SK-N-SH (cell line): ENCODE data around the gene CCDC185. TPM values are rescaled to one million over a fixed set of nuclear protein-coding genes. Genes with fewer than 3 reads are reported as not detected.

Experiments
- CTCF ChIA-PET: fragments of 300-600, 350-600 bp; formaldehyde crosslinking; extraction: SDS; loops from one replicate; lab custom pipeline; 2021; lab: Yijun Ruan, JAX
- POLR2A ChIA-PET: fragments of 350-600 bp; sonication (Branson Sonifier 250); formaldehyde crosslinking; extraction: SDS; loops from one replicate; lab custom pipeline; 2020; ENCODE audit warnings: antibody characterized with exemption, inconsistent platforms; lab: Yijun Ruan, JAX
- DNase-seq: peaks from one replicate; pipeline ENCODE4 v3.0.0; 2012
- H2AFZ ChIP-seq: fragments of 200-600 bp; sonication (generic); 2 replicates; pipeline ENCODE4 v1.8.1; 2016; ENCODE audit warnings: antibody characterized with exemption, mild to moderate bottlenecking, low read depth
- H3F3A ChIP-seq: fragments of 200-600 bp; sonication (generic); replicated peaks from 2 replicates; pipeline ENCODE3; 2016; ENCODE audit warnings: antibody characterized with exemption, mild to moderate bottlenecking; ENCODE audit not compliant: insufficient read depth
- H3K27ac ChIP-seq, 2 experiments: fragments of 200-500 bp in 1 of 2; fragments of 200-600 bp in 1 of 2; sonication (Bioruptor generic) in 1 of 2; sonication (generic), shearing (Covaris generic) in 1 of 2; 2 replicates each; pipeline versions ENCODE4 v1.5.1 to v1.6.1; 2014 to 2016; ENCODE audit warnings: low read depth in 2 of 2, inconsistent platforms in 1 of 2, low read length in 1 of 2, mild to moderate bottlenecking in 1 of 2, mixed read lengths in 1 of 2
- H3K27me3 ChIP-seq: fragments of 200-600 bp; sonication (generic), shearing (Covaris generic); 2 replicates; pipeline ENCODE4 v1.6.1; 2016; ENCODE audit warnings: mixed run types; ENCODE audit not compliant: insufficient read depth
- H3K36me3 ChIP-seq, 2 experiments: fragments of 200-500 bp in 1 of 2; fragments of 200-600 bp in 1 of 2; sonication (Bioruptor generic) in 1 of 2; sonication (generic) in 1 of 2; replicated peaks in 1 of 2; 2 replicates each; pipeline versions ENCODE3 to v1.5.1; 2014 to 2016; ENCODE audit warnings: low read length in 1 of 2, mild to moderate bottlenecking in 1 of 2; ENCODE audit not compliant: insufficient read depth in 2 of 2, control insufficient read depth in 1 of 2
- H3K4me1 ChIP-seq, 2 experiments: fragments of 200-500 bp in 1 of 2; fragments of 200-600 bp in 1 of 2; sonication (Bioruptor generic) in 1 of 2; sonication (generic), shearing (Covaris generic) in 1 of 2; 2 replicates each; pipeline versions ENCODE4 v1.5.1 to v1.6.1; 2014 to 2016; ENCODE audit warnings: low read depth in 1 of 2, low read length in 1 of 2, mixed run types in 1 of 2; ENCODE audit not compliant: insufficient read depth in 2 of 2, control insufficient read depth in 1 of 2
- H3K4me2 ChIP-seq: fragments of 200-600 bp; sonication (generic), shearing (Covaris generic); 2 replicates; pipeline ENCODE4 v1.6.1; 2017; ENCODE audit warnings: mixed run types
- H3K4me3 ChIP-seq, 2 experiments: fragments of 200-500 bp in 1 of 2; fragments of 200-600 bp in 1 of 2; sonication (Bioruptor generic) in 1 of 2; sonication (generic), shearing (Covaris generic) in 1 of 2; 2 replicates each; pipeline versions ENCODE4 v1.5.1 to v1.8.1; 2014 to 2016; ENCODE audit warnings: low read depth in 2 of 2, inconsistent platforms in 1 of 2, low read length in 1 of 2, mild to moderate bottlenecking in 1 of 2, mixed read lengths in 1 of 2, moderate library complexity in 1 of 2
- H3K79me2 ChIP-seq: fragments of 200-600 bp; sonication (generic); 2 replicates; pipeline ENCODE4 v1.8.1; 2017; ENCODE audit warnings: mild to moderate bottlenecking; ENCODE audit not compliant: insufficient read depth
- H3K9ac ChIP-seq: fragments of 200-600 bp; sonication (generic); 2 replicates; pipeline ENCODE4 v1.6.1; 2017; ENCODE audit warnings: mixed run types
- H3K9me2 ChIP-seq: fragments of 200-600 bp; sonication (generic); 2 replicates; pipeline ENCODE4 v1.6.1; 2017; ENCODE audit warnings: mixed run types
- H3K9me3 ChIP-seq: fragments of 200-600 bp; sonication (generic); 2 replicates; pipeline ENCODE4 v1.6.1; 2017; ENCODE audit warnings: mixed run types, mild to moderate bottlenecking, moderate library complexity
- H4K20me1 ChIP-seq: fragments of 200-600 bp; sonication (generic); 2 replicates; pipeline ENCODE4 v1.6.1; 2017; ENCODE audit warnings: mild to moderate bottlenecking, mixed run types; ENCODE audit not compliant: insufficient read depth
- EP300 ChIP-seq, 2 experiments: IDR thresholded peaks; 2 replicates each; pipeline versions ENCODE4 v1.4.0 to v1.6.1; 2012; ENCODE audit warnings: borderline replicate concordance in 1 of 2, low read depth in 1 of 2, low read length in 1 of 2
- EZH2phosphoT487 ChIP-seq: fragments of 200-600 bp; sonication (generic); IDR thresholded peaks from 2 replicates; pipeline ENCODE4 v1.6.1; 2017; ENCODE audit warnings: low read depth, mixed run types, mild to moderate bottlenecking, antibody characterized with exemption, moderate library complexity, borderline replicate concordance
- GABPA ChIP-seq: IDR thresholded peaks from 2 replicates; pipeline ENCODE4 v1.4.0; 2012; ENCODE audit warnings: low read depth, mild to moderate bottlenecking
- GATA2 ChIP-seq: sonication (generic); formaldehyde crosslinking; IDR thresholded peaks from 2 replicates; pipeline ENCODE4 v1.5.0; 2020; ENCODE audit warnings: mild to moderate bottlenecking, missing genetic modification reagents
- JUND ChIP-seq: IDR thresholded peaks from 2 replicates; pipeline ENCODE4 v1.4.0; 2012
- MEF2A ChIP-seq: IDR thresholded peaks from 2 replicates; pipeline ENCODE4 v1.4.0; 2012; ENCODE audit warnings: low read depth, borderline replicate concordance
- MXI1 ChIP-seq: IDR thresholded peaks from 2 replicates; pipeline ENCODE4 v1.6.1; 2012; ENCODE audit warnings: mild to moderate bottlenecking, low read depth, low read length, improper control_type of control experiment
- NFIC ChIP-seq: IDR thresholded peaks from 2 replicates; pipeline ENCODE4 v1.4.0; 2012; ENCODE audit warnings: borderline replicate concordance
- NRF1 ChIP-seq: IDR thresholded peaks from 2 replicates; pipeline ENCODE4 v1.6.1; 2012; ENCODE audit warnings: low read depth, mild to moderate bottlenecking, low read length
- POLR2AphosphoS5 ChIP-seq: IDR thresholded peaks from 2 replicates; pipeline ENCODE4 v1.6.1; 2012; ENCODE audit warnings: low read depth, low read length
- RAD21 ChIP-seq: IDR thresholded peaks from 2 replicates; pipeline ENCODE4 v1.6.1; 2012; ENCODE audit warnings: mild to moderate bottlenecking, low read length
- SIN3A ChIP-seq: IDR thresholded peaks from 2 replicates; pipeline ENCODE4 v1.6.1; 2012; ENCODE audit warnings: low read depth, mild to moderate bottlenecking, low read length, moderate library complexity, borderline replicate concordance
- SMC3 ChIP-seq: IDR thresholded peaks from 2 replicates; pipeline ENCODE4 v1.6.1; 2012; ENCODE audit warnings: low read depth, low read length, improper control_type of control experiment
- TCF12 ChIP-seq: IDR thresholded peaks from 2 replicates; pipeline ENCODE4 v1.4.0; 2012
- WGBS: methylation state at CpG from one replicate; pipeline ENCODE4 v1.1.6; 2017; ENCODE audit warnings: low lambda C conversion rate; 5-methylcytosine and 5-hydroxymethylcytosine counted together
- polyA plus RNA-seq, 3 experiments: library from polyadenylated mRNA; depleted of rRNA; stranded (reverse); fragments of >200 nt; gene quantifications; 2 replicates each; pipeline ENCODE4 v1.2.3, GENCODE V29; 2012
- TF ChIP-seq, protein P1 (sequence below): IDR thresholded peaks from 2 replicates; pipeline ENCODE4 v1.4.0; 2012; ENCODE audit warnings: low read depth, borderline replicate concordance
- TF ChIP-seq, protein P2 (sequence below): IDR thresholded peaks from 2 replicates; pipeline ENCODE4 v1.4.0; 2012; ENCODE audit warnings: low read depth
- TF ChIP-seq, protein P3 (sequence below): IDR thresholded peaks from 2 replicates; pipeline ENCODE4 v1.4.0; 2012; ENCODE audit warnings: low read depth, borderline replicate concordance
- TF ChIP-seq, protein P4 (sequence below): fragments of 200-600 bp; sonication (generic); IDR thresholded peaks from 2 replicates; pipeline ENCODE4 v1.6.1; 2017; ENCODE audit warnings: antibody characterized with exemption, mild to moderate bottlenecking, moderate library complexity

Gene CCDC185
- polyA plus RNA-seq, 1 of the 3 experiments (the other 2 are of a cell fraction) = not detected

- POLR2A ChIA-PET = interaction anchor here (1.3 kb wide), 1 partner anchor 13 kb away, joined by 3 read pairs; no protein-coding TSS in a partner anchor
- peaks cover 40% of the 10 kb centered on the region for H3K27me3 ChIP-seq
- H3K27ac ChIP-seq = no peak overlapping the region
- no peaks in the 10 kb centered on the region for H4K20me1 ChIP-seq
- no peaks in the 10 kb centered on the region for H3K9me2 ChIP-seq
- H3K4me3 ChIP-seq = peak overlapping the region in 1 of 2 experiments; percentile 51; a peak in 2 of 4 replicates
- TF ChIP-seq MXI1 = no peak
- no peak for TF ChIP-seq SIN3A
- no peak for DNase-seq
- no peaks in the 10 kb centered on the region for H3K79me2 ChIP-seq
- no peak overlapping the region for H3K4me2 ChIP-seq
- 6% methylated on average over 25 of the region's 55 CpGs for WGBS
- H3K4me1 ChIP-seq = peaks cover 0 to 9% of the 10 kb centered on the region in 2 experiments; a peak in 1 of 4 replicates
- CTCF ChIA-PET = interaction anchor here (2.0 to 3.1 kb wide), 2 partner anchors 231 to 241 kb away, joined by 10 to 12 read pairs; no protein-coding TSS in a partner anchor
- no peak overlapping the region for H2AFZ ChIP-seq
- no peaks in the 10 kb centered on the region for H3K36me3 ChIP-seq
- no peak overlapping the region for H3K9ac ChIP-seq
- no peaks in the 10 kb centered on the region for H3F3A ChIP-seq
- no peaks in the 10 kb centered on the region for H3K9me3 ChIP-seq
Observed at GRCh38 chr1:223364685-223365382, 28.4 kb upstream of the CCDC185 start.

GRCh38 chr1:223374064-223374610, 19.1 kb upstream of the CCDC185 start:
- Histone ChIP-seq H3F3A (no peaks in the 10 kb centered on the region), H3K36me3 (no peaks in the 10 kb centered on the region), H3K4me3 (no peak overlapping the region), H4K20me1 (no peaks in the 10 kb centered on the region), H3K9ac (no peak overlapping the region), H3K27ac (no peak overlapping the region), H3K4me1 (no peaks in the 10 kb centered on the region), H3K27me3 (no peaks in the 10 kb centered on the region), H3K9me2 (no peaks in the 10 kb centered on the region), H3K4me2 (no peak overlapping the region), H3K79me2 (no peaks in the 10 kb centered on the region), H2AFZ (no peak overlapping the region), H3K9me3 (no peaks in the 10 kb centered on the region)
- 14% methylated on average over 4 of the region's 4 CpGs for WGBS
- POLR2A ChIA-PET = no interaction called here
- DNase-seq = no peak
- CTCF ChIA-PET = no interaction called here
- TF ChIP-seq, protein P1, sequence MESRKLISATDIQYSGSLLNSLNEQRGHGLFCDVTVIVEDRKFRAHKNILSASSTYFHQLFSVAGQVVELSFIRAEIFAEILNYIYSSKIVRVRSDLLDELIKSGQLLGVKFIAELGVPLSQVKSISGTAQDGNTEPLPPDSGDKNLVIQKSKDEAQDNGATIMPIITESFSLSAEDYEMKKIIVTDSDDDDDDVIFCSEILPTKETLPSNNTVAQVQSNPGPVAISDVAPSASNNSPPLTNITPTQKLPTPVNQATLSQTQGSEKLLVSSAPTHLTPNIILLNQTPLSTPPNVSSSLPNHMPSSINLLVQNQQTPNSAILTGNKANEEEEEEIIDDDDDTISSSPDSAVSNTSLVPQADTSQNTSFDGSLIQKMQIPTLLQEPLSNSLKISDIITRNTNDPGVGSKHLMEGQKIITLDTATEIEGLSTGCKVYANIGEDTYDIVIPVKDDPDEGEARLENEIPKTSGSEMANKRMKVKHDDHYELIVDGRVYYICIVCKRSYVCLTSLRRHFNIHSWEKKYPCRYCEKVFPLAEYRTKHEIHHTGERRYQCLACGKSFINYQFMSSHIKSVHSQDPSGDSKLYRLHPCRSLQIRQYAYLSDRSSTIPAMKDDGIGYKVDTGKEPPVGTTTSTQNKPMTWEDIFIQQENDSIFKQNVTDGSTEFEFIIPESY = no peak
- TF ChIP-seq, protein P2, sequence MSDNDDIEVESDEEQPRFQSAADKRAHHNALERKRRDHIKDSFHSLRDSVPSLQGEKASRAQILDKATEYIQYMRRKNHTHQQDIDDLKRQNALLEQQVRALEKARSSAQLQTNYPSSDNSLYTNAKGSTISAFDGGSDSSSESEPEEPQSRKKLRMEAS = no peak
- TF ChIP-seq RAD21 = no peak
- no peak for TF ChIP-seq EP300 (IDR thresholded peaks at IDR 0.05; ENCODE audit: borderline replicate concordance in 1 of 2, low read depth in 1 of 2, low read length in 1 of 2)
- TF ChIP-seq POLR2AphosphoS5 = no peak
- TF ChIP-seq GATA2 (CRISPR knock-in tag) = no peak
- TF ChIP-seq, protein P3, sequence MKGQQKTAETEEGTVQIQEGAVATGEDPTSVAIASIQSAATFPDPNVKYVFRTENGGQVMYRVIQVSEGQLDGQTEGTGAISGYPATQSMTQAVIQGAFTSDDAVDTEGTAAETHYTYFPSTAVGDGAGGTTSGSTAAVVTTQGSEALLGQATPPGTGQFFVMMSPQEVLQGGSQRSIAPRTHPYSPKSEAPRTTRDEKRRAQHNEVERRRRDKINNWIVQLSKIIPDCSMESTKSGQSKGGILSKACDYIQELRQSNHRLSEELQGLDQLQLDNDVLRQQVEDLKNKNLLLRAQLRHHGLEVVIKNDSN = no peak; the same call in 1 of the 2 replicates
- TF ChIP-seq NRF1 = no peak
- TF ChIP-seq JUND = no peak
- no peak for TF ChIP-seq MEF2A
- TF ChIP-seq, protein P4, sequence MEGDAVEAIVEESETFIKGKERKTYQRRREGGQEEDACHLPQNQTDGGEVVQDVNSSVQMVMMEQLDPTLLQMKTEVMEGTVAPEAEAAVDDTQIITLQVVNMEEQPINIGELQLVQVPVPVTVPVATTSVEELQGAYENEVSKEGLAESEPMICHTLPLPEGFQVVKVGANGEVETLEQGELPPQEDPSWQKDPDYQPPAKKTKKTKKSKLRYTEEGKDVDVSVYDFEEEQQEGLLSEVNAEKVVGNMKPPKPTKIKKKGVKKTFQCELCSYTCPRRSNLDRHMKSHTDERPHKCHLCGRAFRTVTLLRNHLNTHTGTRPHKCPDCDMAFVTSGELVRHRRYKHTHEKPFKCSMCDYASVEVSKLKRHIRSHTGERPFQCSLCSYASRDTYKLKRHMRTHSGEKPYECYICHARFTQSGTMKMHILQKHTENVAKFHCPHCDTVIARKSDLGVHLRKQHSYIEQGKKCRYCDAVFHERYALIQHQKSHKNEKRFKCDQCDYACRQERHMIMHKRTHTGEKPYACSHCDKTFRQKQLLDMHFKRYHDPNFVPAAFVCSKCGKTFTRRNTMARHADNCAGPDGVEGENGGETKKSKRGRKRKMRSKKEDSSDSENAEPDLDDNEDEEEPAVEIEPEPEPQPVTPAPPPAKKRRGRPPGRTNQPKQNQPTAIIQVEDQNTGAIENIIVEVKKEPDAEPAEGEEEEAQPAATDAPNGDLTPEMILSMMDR = no peak
- TF ChIP-seq EZH2phosphoT487 = no peak
- TF ChIP-seq TCF12 = no peak
- no peak for TF ChIP-seq SMC3
- no peak for TF ChIP-seq GABPA
- TF ChIP-seq NFIC = no peak
